Activated CD4-positive, alpha-beta T cell treated with anti-CD3 and anti-CD28 coated beads for 36 hours (primary cell): ENCODE results near the gene C9orf50. TPM values are rescaled to one million over a fixed set of nuclear protein-coding genes. Genes with fewer than 3 reads are reported as not detected.

Experiments
- ATAC-seq: fragments of 200-7000 bp; cut with Tn5 transposase; one replicate; pipeline ENCODE4 v1.10.0; 2021; ENCODE audit warnings: mild to moderate bottlenecking, moderate library complexity
- CTCF ChIA-PET: fragments of 350-600 bp; sonication (Branson Sonifier 250); formaldehyde crosslinking; loops from one replicate; lab custom pipeline; 2021; ENCODE audit warnings: antibody characterized with exemption; lab: Charles Lee
- POLR2A ChIA-PET: fragments of 350-600 bp; sonication (Branson Sonifier 250); formaldehyde crosslinking; loops from one replicate; lab custom pipeline; 2021; ENCODE audit warnings: antibody characterized with exemption, inconsistent platforms; lab: Charles Lee
- DNase-seq: peaks from one replicate; pipeline ENCODE4 v3.0.0-alpha.2; 2020
- H3K27ac Mint-ChIP-seq: one replicate; pipeline ENCODE4 v1.8.0; 2021; ENCODE audit warnings: mixed read lengths
- H3K27me3 Mint-ChIP-seq: one replicate; pipeline ENCODE4 v1.8.0; 2021; ENCODE audit warnings: mixed read lengths
- H3K36me3 Mint-ChIP-seq: one replicate; pipeline ENCODE4 v1.8.0; 2021; ENCODE audit warnings: low read depth, mixed read lengths
- H3K4me1 Mint-ChIP-seq: one replicate; pipeline ENCODE4 v1.8.0; 2021; ENCODE audit warnings: mixed read lengths
- H3K4me3 Mint-ChIP-seq: one replicate; pipeline ENCODE4 v1.8.0; 2021; ENCODE audit warnings: mild to moderate bottlenecking, moderate library complexity, mixed read lengths
- H3K9me3 Mint-ChIP-seq: one replicate; pipeline ENCODE4 v1.8.0; 2021; ENCODE audit warnings: low read depth, mixed read lengths
- intact Hi-C, 2 experiments: fragments of 100-400 bp; cut with DNase I in 1 of 2; cut with micrococcal nuclease in 1 of 2; formaldehyde crosslinking; loops; one replicate each; pipeline versions ENCODE4 v1.14.2 to v1.15.1; 2022 to 2024; cut with DNase I, micrococcal nuclease
- total RNA-seq, 2 experiments: library from RNA; stranded (reverse); gene quantifications; one replicate each; pipeline ENCODE4 v1.2.3, GENCODE V29; 2021

C9orf50 gene
- total RNA-seq, 2 experiments from 2014 or later = not detected

DNA sequence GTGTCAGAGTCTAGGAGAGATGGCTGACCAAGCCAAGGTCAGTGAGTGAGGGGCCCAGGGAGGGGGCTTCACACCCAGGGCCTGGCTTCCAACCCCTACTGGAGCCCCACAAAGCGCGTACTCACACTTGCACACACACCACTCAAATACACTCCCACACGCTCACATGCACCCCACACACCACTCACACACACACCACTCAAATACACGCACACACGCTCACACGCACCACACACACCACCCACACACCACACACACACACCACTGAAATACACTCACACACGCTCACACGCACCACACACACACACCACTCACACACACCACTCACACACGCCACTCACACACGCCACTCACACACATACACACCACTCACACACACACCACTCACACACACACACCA, 26.7 kb upstream of the C9orf50 start:
- ATAC-seq (no peak), DNase-seq (no peak)
- H3K9me3 Mint-ChIP-seq = no peaks in the 10 kb centered on the region
- intact Hi-C loops = loop anchor here (10.0 kb wide), 2 partner anchors 77 to 407 kb away; partner anchors contain the start of gene GPR107 (in 1 of the 2)
- ChIA-PET CTCF (no interaction called here), POLR2A (no interaction called here)
- H3K4me1 Mint-ChIP-seq = no peaks in the 10 kb centered on the region
- no peak overlapping the region for H3K4me3 Mint-ChIP-seq
- H3K27me3 Mint-ChIP-seq = no peaks in the 10 kb centered on the region
- no peak overlapping the region for H3K27ac Mint-ChIP-seq
- no peaks in the 10 kb centered on the region for H3K36me3 Mint-ChIP-seq

DNA sequence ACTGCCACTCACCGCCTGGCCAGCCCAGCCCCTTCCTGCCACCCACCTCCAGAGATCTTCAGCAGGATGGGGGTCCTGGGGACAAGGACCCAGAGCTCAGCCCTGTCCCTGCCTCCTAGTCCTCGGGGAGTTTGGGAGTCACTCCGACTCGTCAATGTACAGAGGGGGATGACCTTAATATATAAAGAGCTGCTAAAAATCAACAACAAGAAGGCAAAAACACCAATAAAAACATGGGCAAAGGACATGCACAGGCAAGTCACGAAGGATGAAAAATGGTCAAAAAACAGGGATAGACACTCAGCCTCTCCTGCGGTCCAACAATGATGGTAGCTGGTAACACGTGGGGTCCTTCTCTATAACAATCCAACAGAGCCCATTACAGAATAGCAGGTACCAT, 25.8 kb upstream of the C9orf50 start:
- CTCF ChIA-PET = interaction anchor here (0.7 to 0.8 kb wide), 2 partner anchors 16 to 137 kb away, joined by 3 read pairs; no protein-coding TSS in a partner anchor
- Mint-ChIP-seq H3K9me3 (no peaks in the 10 kb centered on the region), H3K4me3 (no peak overlapping the region), H3K36me3 (no peaks in the 10 kb centered on the region), H3K27me3 (no peaks in the 10 kb centered on the region), H3K27ac (peak overlapping the region; percentile 49), H3K4me1 (no peaks in the 10 kb centered on the region)
- no peak for ATAC-seq
- POLR2A ChIA-PET = no interaction called here
- DNase-seq = no peak
- intact Hi-C loops = loop anchor here (10.0 kb wide), 2 partner anchors 78 to 408 kb away; partner anchors contain the start of gene GPR107 (in 1 of the 2)

DNA sequence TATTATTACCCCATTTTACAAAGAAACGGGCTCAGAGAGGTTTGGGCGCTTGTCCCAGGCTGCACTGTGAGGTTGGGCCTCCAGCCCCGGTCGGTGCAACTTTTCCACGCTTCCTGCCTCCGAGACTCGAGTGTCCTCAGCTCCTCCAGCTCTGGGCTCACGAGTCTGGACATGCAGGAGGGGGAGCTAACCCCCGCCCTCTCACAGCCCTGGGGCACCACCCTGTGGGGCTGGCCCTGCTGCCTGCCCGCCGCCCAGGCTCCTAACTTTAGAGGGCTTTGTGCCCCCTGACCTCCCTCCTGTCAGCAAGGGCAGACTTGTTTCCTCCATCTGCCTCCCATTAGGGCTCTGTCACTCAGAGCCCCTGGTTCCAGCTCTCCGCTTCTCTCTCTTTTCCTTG, 25.4 kb upstream of the C9orf50 start:
- Mint-ChIP-seq H3K27ac (peak overlapping the region; percentile 49), H3K9me3 (no peaks in the 10 kb centered on the region), H3K36me3 (no peaks in the 10 kb centered on the region), H3K4me1 (peaks cover 2% of the 10 kb centered on the region), H3K27me3 (no peaks in the 10 kb centered on the region), H3K4me3 (no peak overlapping the region)
- CTCF ChIA-PET = no interaction called here
- no peak for ATAC-seq
- POLR2A ChIA-PET = no interaction called here
- intact Hi-C loops = loop anchor here (10.0 kb wide), 2 partner anchors 79 to 409 kb away; partner anchors contain the start of gene GPR107 (in 1 of the 2)
- no peak for DNase-seq

DNA sequence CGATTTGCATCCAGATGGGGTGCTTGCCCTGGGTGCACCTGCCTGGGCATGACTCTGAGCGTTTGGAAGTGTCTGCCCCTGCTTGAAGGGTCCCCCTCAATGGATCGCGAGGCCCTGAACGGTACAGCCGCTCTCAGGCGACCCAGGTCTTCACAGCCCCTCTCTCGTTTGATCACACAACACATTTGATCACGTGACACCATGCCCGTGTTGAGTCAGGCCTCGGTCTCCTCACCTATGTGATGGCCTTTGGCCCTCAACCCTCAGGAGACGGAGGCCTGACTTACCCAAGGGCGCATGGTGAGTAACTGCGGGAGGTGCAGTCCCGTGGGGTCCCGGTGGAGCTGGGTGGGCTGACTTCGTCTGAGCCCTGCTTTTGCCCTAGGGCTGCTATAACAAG, 24.0 kb upstream of the C9orf50 start:
- Mint-ChIP-seq H3K36me3 (no peaks in the 10 kb centered on the region), H3K4me1 (peaks cover 13% of the 10 kb centered on the region), H3K27ac (no peak overlapping the region), H3K27me3 (no peaks in the 10 kb centered on the region), H3K4me3 (no peak overlapping the region), H3K9me3 (no peaks in the 10 kb centered on the region)
- ChIA-PET POLR2A (no interaction called here), CTCF (interaction anchor here (0.5 to 3.3 kb wide), 4 partner anchors 21 to 818 kb away, joined by 3 to 21 read pairs (median 6); no protein-coding TSS in a partner anchor)
- DNase-seq = no peak
- intact Hi-C loops = loop anchor here (1.0 to 10.0 kb wide), 4 partner anchors 23 to 410 kb away; partner anchors contain the start of gene GPR107 (in 1 of the 2)
- ATAC-seq = no peak

DNA sequence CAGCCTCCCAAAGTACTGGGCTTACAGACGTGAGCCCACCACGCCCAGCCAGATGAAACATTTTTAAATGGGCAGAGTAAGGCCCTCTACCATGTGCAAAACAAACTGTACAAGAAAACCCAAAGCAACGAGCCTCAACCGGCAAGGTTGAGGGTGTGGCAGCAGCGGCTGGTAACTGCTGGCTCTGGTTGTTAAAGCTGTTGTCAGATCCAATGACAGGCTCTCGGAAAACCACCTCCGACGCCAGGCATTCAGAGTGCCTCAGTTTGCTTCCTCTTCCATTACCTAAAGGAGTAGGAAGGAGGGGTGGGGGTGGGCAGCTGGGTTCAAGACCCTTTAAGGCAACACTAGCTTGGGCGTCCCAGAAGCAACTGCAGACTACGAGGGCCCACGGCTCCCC, 23.5 kb upstream of the C9orf50 start:
- no peaks in the 10 kb centered on the region for H3K9me3 Mint-ChIP-seq
- ATAC-seq (no peak), DNase-seq (no peak)
- no peaks in the 10 kb centered on the region for H3K36me3 Mint-ChIP-seq
- intact Hi-C loops = loop anchor here (5.0 to 10.0 kb wide), 3 partner anchors 80 to 410 kb away; partner anchors contain the start of gene GPR107 (in 1 of the 2)
- ChIA-PET CTCF (interaction anchor here (0.5 to 3.3 kb wide), 5 partner anchors 10 to 818 kb away, joined by 3 to 21 read pairs (median 3); no protein-coding TSS in a partner anchor), POLR2A (no interaction called here)
- H3K4me1 Mint-ChIP-seq = peaks cover 14% of the 10 kb centered on the region
- no peaks in the 10 kb centered on the region for H3K27me3 Mint-ChIP-seq
- H3K27ac Mint-ChIP-seq = no peak overlapping the region
- no peak overlapping the region for H3K4me3 Mint-ChIP-seq

DNA sequence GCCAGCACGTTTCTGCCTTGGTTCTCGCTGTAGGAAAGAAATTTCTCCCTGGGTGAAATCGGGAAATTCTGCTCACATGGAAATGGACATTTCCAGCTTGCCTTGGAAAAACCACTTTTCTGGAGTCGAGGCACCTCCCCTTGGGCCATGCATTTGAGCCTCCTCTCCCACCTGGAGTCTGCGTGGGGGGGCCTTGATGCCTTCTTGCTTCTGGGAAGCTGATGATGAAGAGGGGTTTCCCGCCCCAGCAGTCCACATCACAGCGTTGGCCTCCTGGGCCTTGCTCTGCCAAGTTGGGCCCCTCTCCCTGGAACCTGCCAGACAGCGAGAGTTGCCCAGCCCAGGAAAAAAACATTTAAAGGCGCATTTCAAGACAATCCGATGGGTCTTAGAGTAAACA, 22.8 kb upstream of the C9orf50 start:
- no peak for ATAC-seq
- Mint-ChIP-seq H3K27me3 (no peaks in the 10 kb centered on the region), H3K36me3 (no peaks in the 10 kb centered on the region), H3K4me3 (peak overlapping the region; percentile 12), H3K4me1 (peaks cover 14% of the 10 kb centered on the region), H3K27ac (no peak overlapping the region), H3K9me3 (no peaks in the 10 kb centered on the region)
- DNase-seq = no peak
- ChIA-PET CTCF (interaction anchor here (0.6 to 3.3 kb wide), 8 partner anchors 9 to 146 kb away, joined by 3 to 21 read pairs (median 3); no protein-coding TSS in a partner anchor), POLR2A (no interaction called here)
- intact Hi-C loops = loop anchor here (2.0 to 10.0 kb wide), 4 partner anchors 75 to 411 kb away; partner anchors contain the start of gene GPR107 (in 1 of the 2)

DNA sequence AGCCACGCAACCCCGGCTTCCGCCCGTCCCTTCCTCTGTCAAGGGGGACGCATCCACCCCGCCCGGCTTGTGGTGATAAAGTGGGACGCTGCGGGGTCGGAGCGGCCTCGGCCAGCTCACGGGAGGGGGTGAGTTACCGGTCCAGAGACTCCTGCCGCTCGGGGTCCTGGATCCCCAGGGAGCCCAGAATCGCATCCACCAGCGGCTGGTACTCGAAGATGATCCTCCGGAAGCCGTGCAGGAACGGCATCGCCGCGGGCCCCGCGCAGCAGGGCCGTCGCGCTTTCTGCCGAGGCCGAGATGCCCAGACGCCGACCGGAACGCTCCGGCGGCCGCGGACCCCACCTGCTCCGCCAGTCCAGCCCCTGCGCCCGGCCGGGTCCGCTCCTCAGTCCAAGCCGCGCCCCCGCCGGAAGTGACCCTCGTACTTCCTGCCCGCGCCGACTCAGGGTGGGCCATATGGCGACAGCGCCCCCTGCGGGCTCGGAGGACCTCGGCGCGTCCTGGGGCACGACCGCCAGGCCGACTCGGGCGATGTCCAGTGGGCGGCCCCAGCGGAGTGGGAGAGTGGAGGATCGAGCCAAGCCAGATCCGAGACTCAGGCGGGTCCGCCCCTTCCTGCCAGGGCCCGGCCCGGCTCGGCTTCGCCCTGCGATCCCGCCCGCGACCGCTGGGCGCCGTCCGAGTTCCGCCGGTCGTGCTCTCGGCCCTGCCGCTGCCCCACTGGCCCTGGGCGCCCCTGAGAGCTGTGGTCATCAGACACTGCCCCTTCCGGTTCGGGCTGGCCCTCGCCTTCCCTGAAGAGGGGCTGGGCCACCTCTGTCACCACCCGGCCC, 21.1 kb upstream of the C9orf50 start, which contains the start of gene ASB6:
Gene ASB6 (minus strand): TSS at position 402 of the 836 bp plus-strand sequence. CDS start 152 bp downstream, at position 250.
- ATAC-seq = peak; percentile 97
- peak within 1 kb of the TSS; percentile 87 for H3K4me3 Mint-ChIP-seq
- no peaks in the 10 kb centered on the region for H3K27me3 Mint-ChIP-seq
- peaks cover 10% of the 10 kb centered on the region for H3K36me3 Mint-ChIP-seq
- intact Hi-C loops = loop anchor here (1.0 to 10.0 kb wide), 17 partner anchors 15 to 503 kb away; partner anchors contain the start of genes C9orf78 (in 1 of the 2), GPR107 (in 1 of the 2), NTMT1 (in 1 of the 2) and TOR1A (in 1 of the 2)
- no peaks in the 10 kb centered on the region for H3K9me3 Mint-ChIP-seq
- H3K4me1 Mint-ChIP-seq = peaks cover 18% of the 10 kb centered on the region
- CTCF ChIA-PET = interaction anchor here (0.6 to 3.3 kb wide), 6 partner anchors 9 to 148 kb away, joined by 3 to 21 read pairs (median 6); no protein-coding TSS in a partner anchor
- H3K27ac Mint-ChIP-seq = peak within 1 kb of the TSS; percentile 73
- POLR2A ChIA-PET = no interaction called here
- peak; percentile 97 for DNase-seq

DNA sequence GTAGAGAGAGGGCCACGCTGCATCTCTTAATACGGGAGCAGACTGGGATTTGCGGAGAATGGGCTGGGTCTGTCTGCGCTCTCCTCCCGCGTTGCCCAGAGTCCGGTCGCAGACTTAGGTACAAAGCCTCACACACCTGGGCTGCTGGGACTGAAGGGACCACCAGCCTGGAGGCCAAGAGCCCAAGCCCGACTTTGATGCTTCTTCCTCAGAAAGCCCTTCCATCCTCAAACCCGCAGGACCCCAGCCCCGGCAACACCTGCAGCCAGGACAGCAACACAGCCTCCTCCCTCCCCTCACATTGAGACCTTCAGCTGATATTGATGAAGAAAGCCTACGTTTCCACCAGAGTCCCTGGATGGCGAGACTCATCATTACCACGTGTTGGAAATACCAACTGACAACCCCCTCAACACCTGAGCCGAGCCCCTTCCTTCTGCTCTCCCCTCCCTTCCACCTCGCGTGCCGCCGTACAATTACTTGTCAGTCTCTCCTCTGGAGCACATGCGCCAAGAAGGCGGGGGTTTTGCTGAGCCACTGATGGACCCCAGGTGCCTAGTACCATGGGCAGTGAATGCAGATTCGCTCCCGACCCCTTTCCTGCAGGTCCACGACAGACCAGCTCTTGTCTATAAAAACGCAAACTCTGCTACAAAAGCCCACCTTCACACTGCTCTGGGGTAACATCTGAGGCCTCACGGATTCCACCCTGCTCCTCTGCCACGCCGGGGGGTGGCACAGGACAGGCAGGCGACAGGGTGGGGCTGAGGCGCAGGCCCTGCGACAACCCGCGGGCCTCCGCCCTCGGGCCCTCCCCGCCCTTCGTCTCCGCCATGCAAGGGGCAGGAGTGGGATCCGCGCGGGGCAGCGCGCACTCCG, 20.2 kb upstream of the C9orf50 start:
- CTCF ChIA-PET = interaction anchor here (0.9 to 2.4 kb wide), 4 partner anchors 8 to 143 kb away, joined by 3 to 15 read pairs (median 9); no protein-coding TSS in a partner anchor
- POLR2A ChIA-PET = interaction anchor here (0.6 kb wide), 1 partner anchor 45 kb away, joined by 3 read pairs; no protein-coding TSS in a partner anchor
- ATAC-seq = no peak
- Mint-ChIP-seq H3K9me3 (no peaks in the 10 kb centered on the region), H3K4me1 (peaks cover 18% of the 10 kb centered on the region), H3K36me3 (peaks cover 10% of the 10 kb centered on the region), H3K4me3 (peak overlapping the region; percentile 87), H3K27ac (peak overlapping the region; percentile 70), H3K27me3 (no peaks in the 10 kb centered on the region)
- DNase-seq = peak; percentile 37
- intact Hi-C loops = loop anchor here (1.0 to 10.0 kb wide), 4 partner anchors 14 to 414 kb away; partner anchors contain the start of gene GPR107 (in 1 of the 2)

DNA sequence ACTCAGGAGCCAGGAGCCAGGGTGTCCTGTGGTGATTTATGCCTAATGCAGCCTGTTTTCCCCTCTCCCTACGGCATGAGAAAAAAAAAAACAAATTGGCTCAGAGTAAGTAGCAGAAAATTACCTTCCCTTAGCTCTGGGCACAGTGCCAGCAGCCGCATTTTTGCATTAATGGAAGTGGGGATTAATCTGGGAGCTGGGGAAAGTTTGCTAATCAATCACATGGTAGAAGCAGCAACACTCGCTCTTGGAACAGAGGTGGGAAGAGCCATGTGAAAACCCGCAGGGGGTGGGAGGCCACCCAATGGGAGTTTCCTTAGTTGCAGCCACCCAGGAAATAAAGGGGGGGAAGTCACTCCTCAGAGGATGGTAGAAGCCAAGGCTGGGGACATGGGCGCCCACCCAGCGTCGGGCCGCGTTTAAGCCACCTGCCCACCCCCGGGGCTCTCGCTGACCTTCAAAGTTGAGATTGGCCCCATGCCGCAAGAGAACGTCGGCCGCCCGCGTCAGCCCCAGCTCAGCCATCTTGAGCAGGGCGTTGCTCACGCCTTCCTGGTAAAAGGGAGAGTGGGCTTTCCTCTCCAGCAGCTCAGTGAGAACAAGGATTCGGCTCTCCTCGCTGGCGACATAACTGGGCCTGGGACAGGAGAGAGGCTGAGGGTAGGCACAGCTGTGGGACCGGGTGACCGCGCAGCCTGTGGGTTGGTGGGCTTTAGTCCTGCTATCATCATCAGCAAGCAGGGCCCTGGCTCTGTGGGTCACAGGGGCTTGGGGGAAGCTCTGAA, 19.4 kb upstream of the C9orf50 start:
- DNase-seq (no peak), ATAC-seq (no peak)
- H3K36me3 Mint-ChIP-seq = peaks cover 11% of the 10 kb centered on the region
- peak overlapping the region; percentile 49 for H3K27ac Mint-ChIP-seq
- no peaks in the 10 kb centered on the region for H3K27me3 Mint-ChIP-seq
- intact Hi-C loops = loop anchor here (5.0 to 10.0 kb wide), 3 partner anchors 85 to 415 kb away; partner anchors contain the start of gene GPR107 (in 1 of the 2)
- peak overlapping the region; percentile 87 for H3K4me3 Mint-ChIP-seq
- CTCF ChIA-PET = interaction anchor here (0.6 to 2.4 kb wide), 8 partner anchors 10 to 1390 kb away, joined by 3 to 15 read pairs (median 4); partner anchors contain the start of gene NTMT1
- POLR2A ChIA-PET = interaction anchor here (0.6 to 0.7 kb wide), 3 partner anchors 15 to 106 kb away, joined by 3 to 4 read pairs (median 4); partner anchors contain the start of gene NTMT1
- no peaks in the 10 kb centered on the region for H3K9me3 Mint-ChIP-seq
- H3K4me1 Mint-ChIP-seq = peaks cover 18% of the 10 kb centered on the region
